Astrocyte (in vitro differentiated cells and primary cell): ENCODE measurements around the gene ALKBH4. TPM values are rescaled to one million over a fixed set of nuclear protein-coding genes. Genes with fewer than 3 reads are reported as not detected.
A peak's percentile ranks its signal among the peaks of the same experiment; 100 is the strongest.

ENCODE experiments used
- DNase-seq: peaks from one replicate; pipeline ENCODE4 v3.0.0-alpha.2; 2010; ENCODE audit warnings: low read depth
- FAIRE-seq: peaks from 2 replicates; lab custom pipeline; 2011; peaks lifted over from hg19 to GRCh38; lab: Jason Lieb, UNC
- H2AFZ ChIP-seq: 2 replicates; pipeline ENCODE4 v1.6.0; 2012; ENCODE audit warnings: low read depth, low read length, inconsistent platforms
- H3K27ac ChIP-seq: 2 replicates; pipeline ENCODE4 v1.5.1; 2011; ENCODE audit warnings: low read depth, low read length, inconsistent platforms
- H3K27me3 ChIP-seq: 2 replicates; pipeline ENCODE4 v1.6.0; 2011; ENCODE audit warnings: low read length, inconsistent platforms; ENCODE audit not compliant: insufficient read depth
- H3K36me3 ChIP-seq: 2 replicates; pipeline ENCODE4 v1.5.1; 2011; ENCODE audit warnings: low read length, inconsistent platforms; ENCODE audit not compliant: insufficient read depth
- H3K4me1 ChIP-seq: 2 replicates; pipeline ENCODE4 v1.5.1; 2011; ENCODE audit warnings: low read length, inconsistent platforms; ENCODE audit not compliant: insufficient read depth
- H3K4me2 ChIP-seq: 2 replicates; pipeline ENCODE4 v1.6.0; 2012; ENCODE audit warnings: low read length, inconsistent platforms
- H3K4me3 ChIP-seq: 2 replicates; pipeline ENCODE4 v1.5.1; 2011; ENCODE audit warnings: low read depth, mild to moderate bottlenecking, low read length, inconsistent platforms; ENCODE audit not compliant: insufficient read depth
- H3K79me2 ChIP-seq: 2 replicates; pipeline ENCODE4 v1.6.0; 2012; ENCODE audit warnings: mild to moderate bottlenecking, low read length, inconsistent platforms; ENCODE audit not compliant: insufficient read depth
- H3K9ac ChIP-seq: 2 replicates; pipeline ENCODE4 v1.6.0; 2012; ENCODE audit warnings: mild to moderate bottlenecking, low read length, inconsistent platforms
- H3K9me3 ChIP-seq: 2 replicates; pipeline ENCODE4 v1.5.1; 2012; ENCODE audit warnings: low read depth, mild to moderate bottlenecking, low read length, inconsistent platforms; ENCODE audit not compliant: insufficient read depth
- H4K20me1 ChIP-seq: 2 replicates; pipeline ENCODE4 v1.6.0; 2012; ENCODE audit warnings: low read length, inconsistent platforms; ENCODE audit not compliant: insufficient read depth
- H3K27ac Mint-ChIP-seq: one replicate; pipeline ENCODE4 v1.8.0; 2021; ENCODE audit warnings: mild to moderate bottlenecking, mixed read lengths; ENCODE audit not compliant: unreplicated experiment
- H3K27me3 Mint-ChIP-seq: one replicate; pipeline ENCODE4 v1.8.0; 2021; ENCODE audit warnings: low read depth, mixed read lengths; ENCODE audit not compliant: unreplicated experiment
- H3K36me3 Mint-ChIP-seq: one replicate; pipeline ENCODE4 v1.8.0; 2021; ENCODE audit warnings: low read depth, mixed read lengths; ENCODE audit not compliant: unreplicated experiment
- H3K4me1 Mint-ChIP-seq: one replicate; pipeline ENCODE4 v1.8.0; 2021; ENCODE audit warnings: low read depth, mixed read lengths; ENCODE audit not compliant: unreplicated experiment
- H3K4me3 Mint-ChIP-seq: one replicate; pipeline ENCODE4 v1.8.0; 2021; ENCODE audit warnings: mild to moderate bottlenecking, moderate library complexity, mixed read lengths; ENCODE audit not compliant: unreplicated experiment
- H3K9me3 Mint-ChIP-seq: one replicate; pipeline ENCODE4 v1.8.0; 2021; ENCODE audit warnings: mild to moderate bottlenecking, mixed read lengths; ENCODE audit not compliant: unreplicated experiment
- CTCF ChIP-seq: IDR thresholded peaks from 2 replicates; pipeline ENCODE4 v1.5.1; 2011; ENCODE audit warnings: low read depth, mild to moderate bottlenecking, inconsistent platforms, low read length, moderate library complexity; ENCODE audit not compliant: insufficient read depth
- EZH2 ChIP-seq: IDR thresholded peaks from 2 replicates; pipeline ENCODE4 v1.6.1; 2012; ENCODE audit warnings: mild to moderate bottlenecking, low read length, inconsistent platforms; ENCODE audit not compliant: insufficient read depth
- total RNA-seq: library from RNA; stranded (reverse); gene quantifications from 2 replicates; pipeline ENCODE4 v1.2.1, GENCODE V29; 2021

Gene ALKBH4
- total RNA-seq, 1 donor from 2014 or later: 8.7 TPM

GRCh38 chr7:102432442-102433218 lies 32.0 kb downstream of the ALKBH4 start:
- no peaks in the 10 kb centered on the region for H4K20me1 ChIP-seq
- H3K27ac Mint-ChIP-seq: peak overlapping the region; percentile 85
- DNase-seq: no peak
- peaks cover 8% of the 10 kb centered on the region for H3K4me1 ChIP-seq
- peaks cover 12% of the 10 kb centered on the region for H3K4me1 Mint-ChIP-seq
- FAIRE-seq: no peak
- H2AFZ ChIP-seq: peak overlapping the region; percentile 56
- H3K4me2 ChIP-seq: peak overlapping the region; percentile 96
- no peaks in the 10 kb centered on the region for H3K27me3 Mint-ChIP-seq
- H3K27me3 ChIP-seq: no peaks in the 10 kb centered on the region
- no peaks in the 10 kb centered on the region for H3K9me3 Mint-ChIP-seq
- H3K36me3 Mint-ChIP-seq: peaks cover 11% of the 10 kb centered on the region
- peaks cover under 1% of the 10 kb centered on the region for H3K36me3 ChIP-seq
- H3K9me3 ChIP-seq: no peaks in the 10 kb centered on the region
- H3K4me3 ChIP-seq: peak overlapping the region; percentile 75
- no peak overlapping the region for H3K27ac ChIP-seq
- peak overlapping the region; percentile 80 for H3K4me3 Mint-ChIP-seq
- peaks cover 22% of the 10 kb centered on the region for H3K79me2 ChIP-seq
- TF ChIP-seq CTCF (no peak), EZH2 (no peak)
- peak overlapping the region; percentile 88 for H3K9ac ChIP-seq

DNA sequence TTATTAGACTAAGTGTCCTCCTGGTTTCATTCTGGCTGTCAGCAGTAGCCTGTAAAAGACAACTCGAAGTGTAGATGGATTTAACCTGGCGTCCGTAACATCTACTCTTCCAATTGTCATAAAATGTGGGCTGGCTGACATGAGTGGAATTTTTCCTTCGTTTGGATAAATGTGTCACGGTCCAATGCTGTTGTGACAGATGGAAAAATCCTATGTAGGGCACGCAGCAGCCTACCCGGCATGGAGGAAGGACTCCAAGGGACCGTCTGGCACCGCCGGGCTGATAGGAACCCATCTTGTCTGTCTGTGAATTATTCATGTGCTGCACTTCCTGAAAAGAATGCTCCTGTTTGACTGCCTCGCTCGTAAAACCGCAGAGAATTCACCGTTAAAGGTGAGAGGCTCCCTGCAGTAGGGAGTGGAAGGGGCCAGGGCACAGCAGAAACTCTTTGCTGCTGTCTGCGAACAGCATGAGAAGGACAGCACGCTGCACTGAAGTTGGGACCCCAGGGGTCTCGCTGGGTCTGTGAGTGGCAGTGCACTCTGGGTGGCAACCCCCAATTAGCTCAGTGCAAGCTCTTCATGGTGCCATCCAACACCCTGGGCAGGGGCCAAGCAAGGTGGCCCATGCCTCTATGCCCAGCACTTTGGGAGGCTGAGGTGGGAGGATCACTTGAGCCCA lies 32.9 kb downstream of the ALKBH4 start:
- no peak for DNase-seq
- Histone ChIP-seq H3K4me3 (no peak overlapping the region), H3K4me1 (peaks cover 8% of the 10 kb centered on the region), H4K20me1 (no peaks in the 10 kb centered on the region), H3K27me3 (no peaks in the 10 kb centered on the region), H2AFZ (no peak overlapping the region), H3K9ac (no peak overlapping the region), H3K79me2 (peaks cover 22% of the 10 kb centered on the region), H3K36me3 (peaks cover 2% of the 10 kb centered on the region), H3K4me2 (peak overlapping the region; percentile 22), H3K9me3 (no peaks in the 10 kb centered on the region), H3K27ac (no peak overlapping the region)
- peak overlapping the region; percentile 34 for H3K27ac Mint-ChIP-seq
- no peaks in the 10 kb centered on the region for H3K27me3 Mint-ChIP-seq
- TF ChIP-seq EZH2 (no peak), CTCF (no peak)
- peaks cover 12% of the 10 kb centered on the region for H3K4me1 Mint-ChIP-seq
- FAIRE-seq: no peak
- no peak overlapping the region for H3K4me3 Mint-ChIP-seq
- no peaks in the 10 kb centered on the region for H3K9me3 Mint-ChIP-seq
- H3K36me3 Mint-ChIP-seq: peaks cover 13% of the 10 kb centered on the region
